K562 (cell line): ENCODE data around the gene KATNAL1. TPM values are rescaled to one million over a fixed set of nuclear protein-coding genes. Genes with fewer than 3 reads are reported as not detected.

Source experiments
- ATAC-seq: fragments of 200-7000 bp; cut with Tn5 transposase; 3 replicates; pipeline ENCODE4 v1.9.1; 2020; ENCODE audit warnings: moderate library complexity
- BruUV-seq: library from RNA; stranded (reverse); fragments of 400-500 nt; replicated peaks from 2 replicates; lab custom pipeline; 2021; lab: Mats Ljungman, UMichigan
- CTCF ChIA-PET: fragments of 300-600 bp; formaldehyde crosslinking; extraction: SDS; loops from one replicate; lab custom pipeline; 2021; ENCODE audit warnings: low intra/inter-chr PET ratio; lab: Yijun Ruan, JAX
- POLR2A ChIA-PET: fragments of 300-600, 350-650 bp; sonication (Branson Sonifier 250); formaldehyde crosslinking; extraction: SDS; loops from one replicate; lab custom pipeline; 2021; ENCODE audit warnings: antibody characterized with exemption, inconsistent platforms; lab: Yijun Ruan, JAX
- DNase-seq, 4 experiments: peaks; one replicate each; pipeline versions ENCODE4 v3.0.0 to v3.0.0-alpha.2; 2011 to 2018; ENCODE audit warnings: low spot score in 3 of 4, mixed read lengths in 3 of 4; ENCODE audit errors: extremely low read depth in 1 of 4
- FAIRE-seq: peaks from 2 replicates; lab custom pipeline; 2011; peaks lifted over from hg19 to GRCh38; lab: Jason Lieb, UNC
- H2AFZ ChIP-seq: 2 replicates; pipeline ENCODE4 v1.6.0; 2011; ENCODE audit warnings: low read depth, low read length, control low read depth, inconsistent platforms
- H3K27ac ChIP-seq: fragments of 200-600 bp; 3 replicates; pipeline ENCODE4 v1.8.0; 2011; ENCODE audit warnings: low read depth, mild to moderate bottlenecking, control low read depth, inconsistent platforms, low read length, moderate library complexity, mixed read lengths; ENCODE audit errors: extremely low read depth
- H3K27me3 ChIP-seq, 2 experiments: fragments of 300-600 bp in 1 of 2; 2 replicates in 1 of 2; 3 replicates in 1 of 2; pipeline versions ENCODE4 v1.6.0 to v1.8.0; 2011; ENCODE audit warnings: inconsistent platforms in 2 of 2, low read length in 2 of 2, mild to moderate bottlenecking in 1 of 2, mixed read lengths in 1 of 2, moderate library complexity in 1 of 2; ENCODE audit not compliant: control insufficient read depth in 2 of 2, insufficient read depth in 2 of 2
- H3K36me3 ChIP-seq: fragments of 300-600 bp; 3 replicates; pipeline ENCODE4 v1.8.0; 2011; ENCODE audit warnings: mild to moderate bottlenecking, low read length, inconsistent platforms; ENCODE audit not compliant: control insufficient read depth, insufficient read depth
- H3K4me1 ChIP-seq, 2 experiments: fragments of 200-600 bp in 1 of 2; replicated peaks in 1 of 2; 2 replicates in 1 of 2; 3 replicates in 1 of 2; pipeline versions ENCODE4 v1.5.1 to v1.8.0; 2011; ENCODE audit warnings: inconsistent platforms in 2 of 2, low read length in 2 of 2, mild to moderate bottlenecking in 1 of 2, mixed read lengths in 1 of 2, moderate library complexity in 1 of 2; ENCODE audit not compliant: control insufficient read depth in 2 of 2, insufficient read depth in 2 of 2
- H3K4me2 ChIP-seq: 2 replicates; pipeline ENCODE4 v1.6.1; 2011; ENCODE audit warnings: low read length, control low read depth, inconsistent platforms, mixed read lengths; ENCODE audit not compliant: insufficient read depth
- H3K4me3 ChIP-seq: fragments of 200-600 bp; sonication (generic), shearing (Covaris generic); 2 replicates; pipeline ENCODE4 v1.5.1; 2016; ENCODE audit warnings: control low read depth, inconsistent platforms
- H3K79me2 ChIP-seq: fragments of 200-600 bp; 3 replicates; pipeline ENCODE4 v1.8.0; 2011; ENCODE audit warnings: low read length, inconsistent platforms; ENCODE audit not compliant: control insufficient read depth, insufficient read depth
- H3K9ac ChIP-seq, 2 experiments: 2 replicates each; pipeline versions ENCODE4 v1.6.0 to v1.6.1; 2011; ENCODE audit warnings: low read depth in 2 of 2, low read length in 2 of 2, control low read depth in 1 of 2, inconsistent platforms in 1 of 2, mild to moderate bottlenecking in 1 of 2, mixed read lengths in 1 of 2; ENCODE audit not compliant: insufficient read depth in 1 of 2
- H3K9me1 ChIP-seq: one replicate; pipeline ENCODE4 v1.6.0; 2011; ENCODE audit warnings: inconsistent platforms, mild to moderate bottlenecking, low read length, moderate library complexity; ENCODE audit not compliant: control insufficient read depth, insufficient read depth
- H3K9me3 ChIP-seq: replicated peaks from 2 replicates; pipeline ENCODE4 v1.5.1; 2011; ENCODE audit warnings: low read depth, low read length, inconsistent platforms; ENCODE audit not compliant: control insufficient read depth, insufficient read depth
- H4K20me1 ChIP-seq: replicated peaks from 2 replicates; pipeline ENCODE4 v1.6.1; 2011; ENCODE audit warnings: low read length, inconsistent platforms, mixed read lengths; ENCODE audit not compliant: control insufficient read depth, insufficient read depth
- BDP1 ChIP-seq: IDR thresholded peaks from 3 replicates; pipeline ENCODE4 v1.6.1; 2011; ENCODE audit not compliant: insufficient read length, insufficient read depth
- MAFG ChIP-seq: fragments of 450-650 bp; conservative IDR thresholded peaks from 2 replicates; pipeline ENCODE4 v1.6.1; 2016; ENCODE audit warnings: missing genetic modification characterization, missing compliant biosample characterization
- ZNF239 ChIP-seq: fragments of 250-450 bp; sonication (Bioruptor Pico); IDR thresholded peaks from 2 replicates; pipeline ENCODE4 v1.4.0; 2020; ENCODE audit warnings: mild to moderate bottlenecking
- ZNF316 ChIP-seq: fragments of 450-650 bp; IDR thresholded peaks from 2 replicates; pipeline ENCODE4 v1.6.1; 2016
- WGBS: fragments of 100-300 bp; shearing (Covaris generic); methylation state at CpG from one replicate; pipeline ENCODE4 v1.1.6; 2016; ENCODE audit warnings: low coverage, mixed read lengths; ENCODE audit not compliant: insufficient coverage; ENCODE audit errors: missing lambda C conversion rate; 5-methylcytosine and 5-hydroxymethylcytosine counted together
- in situ Hi-C: fragments of 300-500 bp; cut with MboI; formaldehyde crosslinking; loops from 4 replicates; pipeline ENCODE4 v1.15.0; 2018; ENCODE audit warnings: inconsistent platforms, mixed read lengths
- intact Hi-C: fragments of 100-400 bp; cut with micrococcal nuclease; formaldehyde crosslinking; loops from 2 replicates; pipeline ENCODE4 v1.14.2; 2022
- polyA plus RNA-seq, 8 experiments: library from polyadenylated mRNA; depleted of rRNA in 4 of 8; stranded (reverse) in 5 of 8; unstranded in 3 of 8; fragments of >200 nt; fragmentation: Nextera tagmentation in 2 of 8; fragmentation: Illumina TruSeq in 1 of 8; extraction: Ambion mirVana in 2 of 8; extraction: Trizol in 1 of 8; gene quantifications; 2 replicates each; pipeline versions ENCODE4 v1.2.1 to v1.2.3, GENCODE V29; 2011 to 2014; ENCODE audit warnings: inconsistent platforms in 1 of 8, missing spikeins in 1 of 8
- total RNA-seq, 7 experiments: library from RNA; depleted of rRNA in 6 of 7; stranded (reverse); fragments of >200 nt in 6 of 7; fragmentation: Illumina TruSeq in 2 of 7; extraction: Trizol in 2 of 7; gene quantifications; 2 replicates each; pipeline versions ENCODE4 v1.2.1 to v1.2.3, GENCODE V29; 2011 to 2021; ENCODE audit warnings: low replicate concordance in 1 of 7
- TF ChIP-seq, protein P1 (sequence below): fragments of 150-350 bp; conservative IDR thresholded peaks from 2 replicates; pipeline ENCODE4 v1.6.1; 2014; ENCODE audit warnings: low read length
- TF ChIP-seq, protein P2 (sequence below), 3 experiments: IDR thresholded peaks in 2 of 3; conservative IDR thresholded peaks in 1 of 3; 2 replicates each; pipeline ENCODE4 v1.5.1; 2011 to 2012; ENCODE audit warnings: low read length in 3 of 3, mild to moderate bottlenecking in 3 of 3, control low read depth in 2 of 3, improper control_type of control experiment in 1 of 3, inconsistent platforms in 1 of 3, low read depth in 1 of 3, mixed read lengths in 1 of 3, moderate library complexity in 1 of 3; ENCODE audit not compliant: insufficient read depth in 2 of 3
- TF ChIP-seq, protein P3 (sequence below): fragments of 450-650 bp; IDR thresholded peaks from 2 replicates; pipeline ENCODE4 v1.6.1; 2018; ENCODE audit not compliant: partially characterized antibody

The KATNAL1 gene
- total and polyA plus RNA-seq, 9 of the 15 experiments (the other 6 are each of a cell fraction or from before 2014, with no cell fraction given): 2.5 to 8.2 (median 5.5) TPM

DNA sequence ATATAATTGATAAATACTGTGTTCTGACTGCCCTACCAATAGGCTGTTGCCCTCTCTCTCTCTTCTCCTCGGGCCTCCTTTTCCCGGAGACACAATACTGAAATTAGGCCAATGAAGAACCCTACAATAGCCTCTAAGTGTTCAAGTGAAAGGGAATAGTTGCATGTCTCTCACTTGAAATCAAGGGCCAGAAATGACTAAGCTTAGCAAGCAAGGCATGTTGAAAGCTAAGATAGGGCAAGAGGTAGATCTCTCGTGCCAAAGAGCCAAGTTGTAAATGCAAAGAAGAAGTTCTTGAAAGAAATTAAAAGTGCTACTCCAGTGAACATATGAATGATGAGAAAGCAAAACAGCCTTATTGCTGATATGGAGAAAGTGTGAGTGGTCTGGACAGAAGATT is 13.3 kb downstream of the KATNAL1 start:
- ATAC-seq: no peak
- Histone ChIP-seq H4K20me1 (no peaks in the 10 kb centered on the region), H3K79me2 (peaks cover 61% of the 10 kb centered on the region), H3K36me3 (no peaks in the 10 kb centered on the region; the same call in 2 of the 3 replicates), H3K9me1 (no peaks in the 10 kb centered on the region), H3K4me3 (no peak overlapping the region), H3K9me3 (no peaks in the 10 kb centered on the region), H3K27me3 (no peaks in the 10 kb centered on the region), H3K4me2 (no peak overlapping the region), H3K27ac (no peak overlapping the region), H3K9ac (no peak overlapping the region), H2AFZ (no peak overlapping the region), H3K4me1 (peaks cover 0 to 7% of the 10 kb centered on the region in 2 experiments; a peak in 2 of 5 replicates)
- CTCF ChIA-PET: no interaction called here
- in situ Hi-C loops: no loop called here
- TF ChIP-seq ZNF316: peak; percentile 21; the same call in 1 of the 2 replicates
- TF ChIP-seq MAFG (tag): 0 out of 2 replicates have a peak, but pooled peaks have one; percentile 15
- TF ChIP-seq BDP1: no peak
- BruUV-seq: no TSS peak
- 35% methylated on average over 2 of the region's 3 CpGs for WGBS
- POLR2A ChIA-PET: interaction anchor here (0.6 to 1.2 kb wide), 3 partner anchors 9 to 62 kb away, joined by 3 to 6 read pairs (median 4); no protein-coding TSS in a partner anchor
- DNase-seq: no peak
- FAIRE-seq: no peak
- intact Hi-C loops: no loop called here

GRCh38 chr13:30292325-30292724 is 15.0 kb downstream of the KATNAL1 start:
- Histone ChIP-seq H3K27me3 (no peaks in the 10 kb centered on the region), H3K4me2 (no peak overlapping the region), H2AFZ (no peak overlapping the region), H4K20me1 (no peaks in the 10 kb centered on the region), H3K36me3 (no peaks in the 10 kb centered on the region; the same call in 2 of the 3 replicates), H3K4me1 (peaks cover 0 to 6% of the 10 kb centered on the region in 2 experiments; a peak in 2 of 5 replicates), H3K79me2 (peaks cover 57% of the 10 kb centered on the region), H3K27ac (no peak overlapping the region), H3K9ac (no peak overlapping the region), H3K9me1 (no peaks in the 10 kb centered on the region), H3K4me3 (no peak overlapping the region), H3K9me3 (no peaks in the 10 kb centered on the region)
- ChIA-PET POLR2A (interaction anchor here (0.7 to 2.1 kb wide), 2 partner anchors 12 to 357 kb away, joined by 4 to 5 read pairs; no protein-coding TSS in a partner anchor), CTCF (no interaction called here)
- intact Hi-C loops (no loop called here), in situ Hi-C loops (no loop called here)
- no TSS peak for BruUV-seq
- ATAC-seq: peak; percentile 74
- no peak for FAIRE-seq
- no peak for DNase-seq
- TF ChIP-seq, protein P1, sequence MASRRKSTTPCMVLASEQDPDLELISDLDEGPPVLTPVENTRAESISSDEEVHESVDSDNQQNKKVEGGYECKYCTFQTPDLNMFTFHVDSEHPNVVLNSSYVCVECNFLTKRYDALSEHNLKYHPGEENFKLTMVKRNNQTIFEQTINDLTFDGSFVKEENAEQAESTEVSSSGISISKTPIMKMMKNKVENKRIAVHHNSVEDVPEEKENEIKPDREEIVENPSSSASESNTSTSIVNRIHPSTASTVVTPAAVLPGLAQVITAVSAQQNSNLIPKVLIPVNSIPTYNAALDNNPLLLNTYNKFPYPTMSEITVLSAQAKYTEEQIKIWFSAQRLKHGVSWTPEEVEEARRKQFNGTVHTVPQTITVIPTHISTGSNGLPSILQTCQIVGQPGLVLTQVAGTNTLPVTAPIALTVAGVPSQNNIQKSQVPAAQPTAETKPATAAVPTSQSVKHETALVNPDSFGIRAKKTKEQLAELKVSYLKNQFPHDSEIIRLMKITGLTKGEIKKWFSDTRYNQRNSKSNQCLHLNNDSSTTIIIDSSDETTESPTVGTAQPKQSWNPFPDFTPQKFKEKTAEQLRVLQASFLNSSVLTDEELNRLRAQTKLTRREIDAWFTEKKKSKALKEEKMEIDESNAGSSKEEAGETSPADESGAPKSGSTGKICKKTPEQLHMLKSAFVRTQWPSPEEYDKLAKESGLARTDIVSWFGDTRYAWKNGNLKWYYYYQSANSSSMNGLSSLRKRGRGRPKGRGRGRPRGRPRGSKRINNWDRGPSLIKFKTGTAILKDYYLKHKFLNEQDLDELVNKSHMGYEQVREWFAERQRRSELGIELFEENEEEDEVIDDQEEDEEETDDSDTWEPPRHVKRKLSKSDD: no peak
- TF ChIP-seq ZNF239: no peak
- TF ChIP-seq, protein P2, sequence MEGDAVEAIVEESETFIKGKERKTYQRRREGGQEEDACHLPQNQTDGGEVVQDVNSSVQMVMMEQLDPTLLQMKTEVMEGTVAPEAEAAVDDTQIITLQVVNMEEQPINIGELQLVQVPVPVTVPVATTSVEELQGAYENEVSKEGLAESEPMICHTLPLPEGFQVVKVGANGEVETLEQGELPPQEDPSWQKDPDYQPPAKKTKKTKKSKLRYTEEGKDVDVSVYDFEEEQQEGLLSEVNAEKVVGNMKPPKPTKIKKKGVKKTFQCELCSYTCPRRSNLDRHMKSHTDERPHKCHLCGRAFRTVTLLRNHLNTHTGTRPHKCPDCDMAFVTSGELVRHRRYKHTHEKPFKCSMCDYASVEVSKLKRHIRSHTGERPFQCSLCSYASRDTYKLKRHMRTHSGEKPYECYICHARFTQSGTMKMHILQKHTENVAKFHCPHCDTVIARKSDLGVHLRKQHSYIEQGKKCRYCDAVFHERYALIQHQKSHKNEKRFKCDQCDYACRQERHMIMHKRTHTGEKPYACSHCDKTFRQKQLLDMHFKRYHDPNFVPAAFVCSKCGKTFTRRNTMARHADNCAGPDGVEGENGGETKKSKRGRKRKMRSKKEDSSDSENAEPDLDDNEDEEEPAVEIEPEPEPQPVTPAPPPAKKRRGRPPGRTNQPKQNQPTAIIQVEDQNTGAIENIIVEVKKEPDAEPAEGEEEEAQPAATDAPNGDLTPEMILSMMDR (IDR thresholded peaks at IDR 0.05 in 2 of 3, conservative IDR thresholded peaks at IDR 0.05 in 1 of 3; ENCODE audit: insufficient read depth in 2 of 3, low read depth in 1 of 3, low read length in 3 of 3): no peak
- TF ChIP-seq, protein P3, sequence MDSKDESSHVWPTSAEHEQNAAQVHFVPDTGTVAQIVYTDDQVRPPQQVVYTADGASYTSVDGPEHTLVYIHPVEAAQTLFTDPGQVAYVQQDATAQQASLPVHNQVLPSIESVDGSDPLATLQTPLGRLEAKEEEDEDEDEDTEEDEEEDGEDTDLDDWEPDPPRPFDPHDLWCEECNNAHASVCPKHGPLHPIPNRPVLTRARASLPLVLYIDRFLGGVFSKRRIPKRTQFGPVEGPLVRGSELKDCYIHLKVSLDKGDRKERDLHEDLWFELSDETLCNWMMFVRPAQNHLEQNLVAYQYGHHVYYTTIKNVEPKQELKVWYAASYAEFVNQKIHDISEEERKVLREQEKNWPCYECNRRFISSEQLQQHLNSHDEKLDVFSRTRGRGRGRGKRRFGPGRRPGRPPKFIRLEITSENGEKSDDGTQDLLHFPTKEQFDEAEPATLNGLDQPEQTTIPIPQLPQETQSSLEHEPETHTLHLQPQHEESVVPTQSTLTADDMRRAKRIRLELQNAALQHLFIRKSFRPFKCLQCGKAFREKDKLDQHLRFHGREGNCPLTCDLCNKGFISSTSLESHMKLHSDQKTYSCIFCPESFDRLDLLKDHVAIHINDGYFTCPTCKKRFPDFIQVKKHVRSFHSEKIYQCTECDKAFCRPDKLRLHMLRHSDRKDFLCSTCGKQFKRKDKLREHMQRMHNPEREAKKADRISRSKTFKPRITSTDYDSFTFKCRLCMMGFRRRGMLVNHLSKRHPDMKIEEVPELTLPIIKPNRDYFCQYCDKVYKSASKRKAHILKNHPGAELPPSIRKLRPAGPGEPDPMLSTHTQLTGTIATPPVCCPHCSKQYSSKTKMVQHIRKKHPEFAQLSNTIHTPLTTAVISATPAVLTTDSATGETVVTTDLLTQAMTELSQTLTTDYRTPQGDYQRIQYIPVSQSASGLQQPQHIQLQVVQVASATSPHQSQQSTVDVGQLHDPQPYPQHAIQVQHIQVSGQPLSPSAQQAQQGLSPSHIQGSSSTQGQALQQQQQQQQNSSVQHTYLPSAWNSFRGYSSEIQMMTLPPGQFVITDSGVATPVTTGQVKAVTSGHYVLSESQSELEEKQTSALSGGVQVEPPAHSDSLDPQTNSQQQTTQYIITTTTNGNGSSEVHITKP: peak; percentile 93
